ENCODE data around the gene SPACA6. TPM values are rescaled to one million over a fixed set of nuclear protein-coding genes. Genes with fewer than 3 reads are reported as not detected.

Gene SPACA6
- total and polyA plus RNA-seq, 9 of the 15 experiments (the other 6 are each of a cell fraction or from before 2014, with no cell fraction given), result 1.3 to 17.3 (median 6.2) TPM

- TF ChIP-seq, protein P1, sequence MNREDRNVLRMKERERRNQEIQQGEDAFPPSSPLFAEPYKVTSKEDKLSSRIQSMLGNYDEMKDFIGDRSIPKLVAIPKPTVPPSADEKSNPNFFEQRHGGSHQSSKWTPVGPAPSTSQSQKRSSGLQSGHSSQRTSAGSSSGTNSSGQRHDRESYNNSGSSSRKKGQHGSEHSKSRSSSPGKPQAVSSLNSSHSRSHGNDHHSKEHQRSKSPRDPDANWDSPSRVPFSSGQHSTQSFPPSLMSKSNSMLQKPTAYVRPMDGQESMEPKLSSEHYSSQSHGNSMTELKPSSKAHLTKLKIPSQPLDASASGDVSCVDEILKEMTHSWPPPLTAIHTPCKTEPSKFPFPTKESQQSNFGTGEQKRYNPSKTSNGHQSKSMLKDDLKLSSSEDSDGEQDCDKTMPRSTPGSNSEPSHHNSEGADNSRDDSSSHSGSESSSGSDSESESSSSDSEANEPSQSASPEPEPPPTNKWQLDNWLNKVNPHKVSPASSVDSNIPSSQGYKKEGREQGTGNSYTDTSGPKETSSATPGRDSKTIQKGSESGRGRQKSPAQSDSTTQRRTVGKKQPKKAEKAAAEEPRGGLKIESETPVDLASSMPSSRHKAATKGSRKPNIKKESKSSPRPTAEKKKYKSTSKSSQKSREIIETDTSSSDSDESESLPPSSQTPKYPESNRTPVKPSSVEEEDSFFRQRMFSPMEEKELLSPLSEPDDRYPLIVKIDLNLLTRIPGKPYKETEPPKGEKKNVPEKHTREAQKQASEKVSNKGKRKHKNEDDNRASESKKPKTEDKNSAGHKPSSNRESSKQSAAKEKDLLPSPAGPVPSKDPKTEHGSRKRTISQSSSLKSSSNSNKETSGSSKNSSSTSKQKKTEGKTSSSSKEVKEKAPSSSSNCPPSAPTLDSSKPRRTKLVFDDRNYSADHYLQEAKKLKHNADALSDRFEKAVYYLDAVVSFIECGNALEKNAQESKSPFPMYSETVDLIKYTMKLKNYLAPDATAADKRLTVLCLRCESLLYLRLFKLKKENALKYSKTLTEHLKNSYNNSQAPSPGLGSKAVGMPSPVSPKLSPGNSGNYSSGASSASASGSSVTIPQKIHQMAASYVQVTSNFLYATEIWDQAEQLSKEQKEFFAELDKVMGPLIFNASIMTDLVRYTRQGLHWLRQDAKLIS (CRISPR knock-in tag; IDR thresholded peaks at IDR 0.05), result no peak
- TF ChIP-seq EP300 (IDR thresholded peaks at IDR 0.05; ENCODE audit: low read length), result no peak
- TF ChIP-seq CEBPZ (IDR thresholded peaks at IDR 0.05; ENCODE audit: borderline replicate concordance, low read depth, low read length), result no peak
- TF ChIP-seq ZNF124 (CRISPR knock-in tag; IDR thresholded peaks at IDR 0.05), result no peak
- no peak for TF ChIP-seq PTTG1 (tag; IDR thresholded peaks at IDR 0.05; ENCODE audit: low read depth)
- TF ChIP-seq PHB2 (IDR thresholded peaks at IDR 0.05; ENCODE audit: low read depth), result no peak
These were observed 40.9 kb upstream of the SPACA6 start (continued) for GRCh38 chr19:51652266-51652665.
